ENCODE data around the gene OXSM.

DNA sequence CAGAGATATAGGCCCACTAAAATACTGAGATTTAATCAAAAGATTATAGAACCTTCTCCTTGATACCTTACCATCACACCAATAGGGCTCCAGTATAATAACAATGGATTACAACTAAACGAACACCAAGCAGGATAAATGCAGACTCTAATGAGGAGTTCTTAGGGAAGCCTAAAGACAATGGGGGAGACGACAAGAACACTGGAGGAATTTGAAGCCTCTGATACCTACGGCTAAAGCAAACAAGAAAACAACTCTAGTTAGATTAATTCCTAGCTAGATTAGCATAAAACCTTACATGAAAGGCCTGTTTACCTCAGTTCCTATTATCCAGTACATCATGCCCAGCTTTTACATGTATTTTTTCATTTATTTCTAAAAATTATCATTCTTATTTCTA is 41.7 kb upstream of the OXSM start:
- TF ChIP-seq, protein P1, sequence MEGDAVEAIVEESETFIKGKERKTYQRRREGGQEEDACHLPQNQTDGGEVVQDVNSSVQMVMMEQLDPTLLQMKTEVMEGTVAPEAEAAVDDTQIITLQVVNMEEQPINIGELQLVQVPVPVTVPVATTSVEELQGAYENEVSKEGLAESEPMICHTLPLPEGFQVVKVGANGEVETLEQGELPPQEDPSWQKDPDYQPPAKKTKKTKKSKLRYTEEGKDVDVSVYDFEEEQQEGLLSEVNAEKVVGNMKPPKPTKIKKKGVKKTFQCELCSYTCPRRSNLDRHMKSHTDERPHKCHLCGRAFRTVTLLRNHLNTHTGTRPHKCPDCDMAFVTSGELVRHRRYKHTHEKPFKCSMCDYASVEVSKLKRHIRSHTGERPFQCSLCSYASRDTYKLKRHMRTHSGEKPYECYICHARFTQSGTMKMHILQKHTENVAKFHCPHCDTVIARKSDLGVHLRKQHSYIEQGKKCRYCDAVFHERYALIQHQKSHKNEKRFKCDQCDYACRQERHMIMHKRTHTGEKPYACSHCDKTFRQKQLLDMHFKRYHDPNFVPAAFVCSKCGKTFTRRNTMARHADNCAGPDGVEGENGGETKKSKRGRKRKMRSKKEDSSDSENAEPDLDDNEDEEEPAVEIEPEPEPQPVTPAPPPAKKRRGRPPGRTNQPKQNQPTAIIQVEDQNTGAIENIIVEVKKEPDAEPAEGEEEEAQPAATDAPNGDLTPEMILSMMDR (IDR thresholded peaks at IDR 0.05; ENCODE audit: insufficient read depth, low read length, poor library complexity, severe bottlenecking) = no peak
- TF ChIP-seq EZH2phosphoT487 (conservative IDR thresholded peaks at IDR 0.05; ENCODE audit: low read length) = no peak
